IgD-negative memory B cell (primary cell): ENCODE measurements around the gene SIPA1L3. TPM values are rescaled to one million over a fixed set of nuclear protein-coding genes. Genes with fewer than 3 reads are reported as not detected.

Experiments
- H3K27ac Mint-ChIP-seq, 3 donors: one replicate each; pipeline ENCODE4 v1.8.0; 2020 to 2022; ENCODE audit warnings: mild to moderate bottlenecking in 3 of 3, mixed read lengths in 3 of 3, moderate library complexity in 1 of 3
- H3K27me3 Mint-ChIP-seq: one replicate; pipeline ENCODE4 v1.8.0; 2021; ENCODE audit warnings: mixed read lengths
- H3K36me3 Mint-ChIP-seq: one replicate; pipeline ENCODE4 v1.8.0; 2020; ENCODE audit warnings: mild to moderate bottlenecking, mixed read lengths
- H3K4me1 Mint-ChIP-seq, 3 donors: one replicate each; pipeline ENCODE4 v1.8.0; 2020 to 2022; ENCODE audit warnings: mixed read lengths in 3 of 3, mild to moderate bottlenecking in 1 of 3
- H3K4me3 Mint-ChIP-seq, 4 donors: one replicate each; pipeline ENCODE4 v1.8.0; 2020 to 2022; ENCODE audit warnings: mild to moderate bottlenecking in 4 of 4, mixed read lengths in 4 of 4, moderate library complexity in 3 of 4
- H3K9me3 Mint-ChIP-seq, 3 donors: one replicate each; pipeline ENCODE4 v1.8.0; 2020 to 2021; ENCODE audit warnings: mixed read lengths in 3 of 3, mild to moderate bottlenecking in 1 of 3
- polyA plus RNA-seq: library from polyadenylated mRNA; unstranded; fragments of 300-500 nt; fragmentation: Illumina TruSeq; gene quantifications from one replicate; pipeline ENCODE4 v1.2.3, GENCODE V29; 2021

Gene SIPA1L3
- polyA plus RNA-seq, 1 donor from 2014 or later = 13.6 TPM

DNA sequence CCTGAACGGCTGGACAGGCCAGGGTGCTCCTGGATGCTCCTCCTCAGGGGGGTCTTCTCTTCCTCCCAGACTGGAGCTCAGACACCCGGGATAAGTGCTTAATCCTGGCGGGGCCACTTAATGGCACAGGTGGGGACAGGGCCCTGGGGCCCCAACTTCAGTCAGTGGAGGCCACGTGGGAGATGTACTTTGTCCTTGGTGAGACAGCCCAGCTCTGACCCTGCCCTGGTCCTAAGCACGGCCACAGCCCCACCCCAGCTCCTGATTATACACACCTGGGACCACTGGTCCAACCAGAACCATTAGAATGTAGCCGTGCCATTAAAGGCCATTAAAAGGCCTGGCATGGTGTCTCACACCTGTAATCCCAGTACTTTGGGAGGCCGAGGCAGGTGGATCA is 341.4 kb downstream of the SIPA1L3 start:
- Mint-ChIP-seq H3K36me3 (peaks cover 2% of the 10 kb centered on the region), H3K27ac (no peak overlapping the region), H3K9me3 (no peaks in the 10 kb centered on the region), H3K4me1 (peaks cover 19 to 31% (median 23%) of the 10 kb centered on the region in 3 donors), H3K4me3 (no peak overlapping the region), H3K27me3 (peaks cover 5% of the 10 kb centered on the region)

DNA sequence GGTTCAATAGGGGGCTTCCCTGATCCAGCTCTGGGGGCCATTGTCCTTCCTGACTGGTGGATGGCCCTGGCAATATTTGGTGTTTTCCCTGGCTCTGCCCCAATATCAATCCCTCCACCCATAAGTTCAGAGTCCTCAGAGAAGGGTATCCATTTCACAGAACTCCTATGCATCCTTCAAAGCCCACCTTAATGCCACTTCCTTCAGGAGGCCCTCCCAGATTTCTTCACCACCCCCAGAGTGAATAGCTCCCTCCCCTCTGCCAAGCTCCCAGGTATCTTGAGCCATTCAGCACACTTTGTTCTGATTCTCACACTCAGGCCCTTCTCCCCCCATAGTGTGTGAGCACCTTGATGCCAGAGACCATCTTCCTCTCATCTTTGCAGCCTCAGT is 343.4 kb downstream of the SIPA1L3 start:
- H3K36me3 Mint-ChIP-seq = peaks cover 4% of the 10 kb centered on the region
- H3K4me1 Mint-ChIP-seq = peaks cover 27 to 37% (median 29%) of the 10 kb centered on the region in 3 donors
- H3K27ac Mint-ChIP-seq = peak overlapping the region in 1 of 3 donors; percentile 62
- peak overlapping the region in 2 of 4 donors; percentile 40 to 63 for H3K4me3 Mint-ChIP-seq
- peaks cover 14% of the 10 kb centered on the region for H3K27me3 Mint-ChIP-seq
- no peaks in the 10 kb centered on the region for H3K9me3 Mint-ChIP-seq

DNA sequence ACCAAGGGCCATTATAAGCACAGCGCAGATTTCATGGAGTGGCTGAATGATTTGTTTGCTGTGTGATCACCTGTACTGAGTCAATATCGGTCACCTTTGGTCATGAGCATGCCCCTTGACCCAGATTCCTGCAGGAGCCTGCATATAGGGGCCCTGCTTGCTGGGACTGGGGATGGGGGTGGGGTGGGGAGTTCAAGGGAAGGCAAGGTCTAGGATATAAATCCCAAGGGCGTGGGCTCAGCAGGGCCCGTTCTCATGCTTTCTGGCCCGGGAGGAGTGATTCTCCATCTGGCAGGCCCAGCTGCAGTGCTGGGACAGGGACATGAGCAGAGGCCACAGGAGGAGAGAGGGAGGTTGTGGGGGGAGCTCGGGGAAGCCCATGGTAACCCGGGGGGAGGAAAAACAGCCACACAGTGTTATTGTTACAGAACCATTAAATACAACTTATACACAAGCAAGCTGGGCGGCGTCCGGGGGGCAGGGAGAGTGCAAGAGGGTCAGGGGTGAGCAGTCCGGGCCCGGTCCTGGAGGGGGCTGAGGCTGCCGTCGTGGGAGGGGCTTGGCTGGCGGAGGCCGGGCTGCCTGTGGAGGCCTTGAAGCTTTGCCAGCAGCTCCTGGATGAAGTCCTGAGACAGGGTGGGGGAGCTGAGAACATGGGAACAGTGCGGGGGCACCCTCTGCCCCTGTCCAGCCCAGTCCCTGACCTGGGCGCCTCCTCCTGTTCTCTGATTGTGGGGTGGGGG is 344.0 kb downstream of the SIPA1L3 start:
- peaks cover 26 to 38% (median 33%) of the 10 kb centered on the region in 3 donors for H3K4me1 Mint-ChIP-seq
- H3K9me3 Mint-ChIP-seq = no peaks in the 10 kb centered on the region
- peak overlapping the region in 2 of 4 donors; percentile 63 to 83 for H3K4me3 Mint-ChIP-seq

DNA sequence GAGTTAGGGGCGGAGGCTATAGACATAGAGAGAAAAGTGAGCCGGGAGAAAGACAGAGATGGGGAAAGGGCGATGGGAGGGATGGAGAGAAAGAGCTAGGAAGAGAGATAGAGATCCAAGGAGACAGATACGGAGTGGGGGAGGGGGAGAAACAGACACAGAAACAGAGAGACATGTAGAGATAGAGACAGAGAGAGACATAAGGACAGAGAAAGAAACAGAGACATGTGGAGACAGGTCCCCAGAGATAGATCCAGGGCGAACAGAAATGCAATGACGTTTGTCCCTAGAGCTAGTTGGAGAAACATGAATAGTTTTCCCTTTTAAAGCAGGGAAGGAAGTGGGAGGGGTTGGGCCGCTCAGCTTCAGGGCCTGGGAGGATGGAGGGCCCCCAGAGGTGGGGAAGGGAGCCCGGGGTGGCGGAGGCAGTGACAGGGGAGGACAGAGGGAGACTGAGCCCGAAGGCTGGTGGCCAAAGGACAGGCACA is 344.6 kb downstream of the SIPA1L3 start:
- Mint-ChIP-seq H3K36me3 (peaks cover 4% of the 10 kb centered on the region), H3K4me1 (peaks cover 23 to 35% (median 31%) of the 10 kb centered on the region in 3 donors), H3K9me3 (no peaks in the 10 kb centered on the region), H3K4me3 (peak overlapping the region; percentile 57 to 89 (median 86)), H3K27me3 (peaks cover 17% of the 10 kb centered on the region), H3K27ac (peak overlapping the region in 2 of 3 donors; percentile 78 to 92)

More for the DNA sequence above, 344.0 kb downstream of the SIPA1L3 start:
- Mint-ChIP-seq H3K27ac (no peak overlapping the region), H3K27me3 (peaks cover 17% of the 10 kb centered on the region), H3K36me3 (peaks cover 4% of the 10 kb centered on the region)

DNA sequence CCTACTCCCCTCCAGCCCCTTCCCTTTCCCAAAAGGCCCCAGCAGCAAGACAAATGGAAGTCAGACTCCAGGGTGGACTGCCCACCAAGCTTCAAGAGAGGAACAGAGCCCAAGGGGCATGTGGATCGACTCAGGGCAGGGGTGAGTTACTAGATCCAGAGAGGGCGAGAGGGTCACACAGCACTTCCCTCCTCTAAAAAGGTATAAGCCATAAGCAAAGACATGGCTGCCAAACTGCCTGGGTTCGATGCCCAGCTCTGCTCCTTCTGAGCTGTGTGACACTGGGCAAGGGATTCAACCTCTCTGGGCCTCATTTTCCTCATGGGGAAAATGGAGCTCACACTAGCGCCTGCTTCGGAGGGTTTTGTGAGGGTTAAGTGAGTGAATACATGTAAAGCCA is 345.4 kb downstream of the SIPA1L3 start:
- Mint-ChIP-seq H3K27me3 (peaks cover 17% of the 10 kb centered on the region), H3K9me3 (no peaks in the 10 kb centered on the region), H3K36me3 (peaks cover 4% of the 10 kb centered on the region), H3K4me3 (peak overlapping the region; percentile 68 to 89 (median 86)), H3K27ac (peak overlapping the region in 2 of 3 donors; percentile 78 to 92), H3K4me1 (peaks cover 23 to 35% (median 31%) of the 10 kb centered on the region in 3 donors)

DNA sequence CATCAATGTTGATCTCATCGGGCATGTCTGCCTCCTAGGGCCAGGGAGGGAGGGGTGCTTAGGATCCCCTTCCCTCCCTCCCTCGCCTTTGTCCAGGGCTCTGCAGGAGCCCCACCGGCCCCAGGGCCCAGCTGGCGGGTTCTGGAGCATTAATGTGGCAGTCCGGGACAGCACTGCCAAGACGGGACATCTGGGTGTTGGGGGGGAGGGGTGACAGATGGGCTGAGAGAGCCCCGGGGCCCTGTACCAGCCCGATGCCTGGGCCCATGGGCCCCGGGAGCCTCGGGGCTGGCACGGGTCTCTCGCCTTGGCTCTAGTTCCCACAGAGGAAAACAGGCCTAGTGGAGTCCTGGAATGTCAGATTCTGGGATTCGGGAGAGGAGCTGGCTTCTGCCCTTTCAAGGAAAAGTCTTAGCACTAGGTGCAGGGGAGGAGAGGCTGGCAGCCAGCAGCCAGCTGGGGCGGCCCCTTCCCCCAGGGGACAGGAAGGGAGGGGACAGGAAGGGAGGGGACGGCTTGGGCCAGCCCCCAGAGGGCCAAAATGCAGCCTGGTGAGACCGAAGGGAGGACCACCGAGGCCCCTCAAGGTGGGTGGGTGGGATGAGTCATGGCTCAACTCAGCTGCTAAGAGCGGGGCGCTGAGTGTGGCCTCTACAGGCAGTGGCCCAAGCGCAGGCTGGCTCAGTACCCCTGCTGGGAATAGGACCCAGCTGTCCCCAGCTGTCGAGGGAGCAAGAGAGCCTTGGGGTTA is 346.1 kb downstream of the SIPA1L3 start:
- peak overlapping the region; percentile 39 to 92 (median 78) for H3K27ac Mint-ChIP-seq
- no peaks in the 10 kb centered on the region for H3K9me3 Mint-ChIP-seq
- peaks cover 20% of the 10 kb centered on the region for H3K27me3 Mint-ChIP-seq
- peak overlapping the region; percentile 68 to 89 (median 86) for H3K4me3 Mint-ChIP-seq
- peaks cover 23 to 35% (median 31%) of the 10 kb centered on the region in 3 donors for H3K4me1 Mint-ChIP-seq
- H3K36me3 Mint-ChIP-seq = peaks cover 4% of the 10 kb centered on the region

DNA sequence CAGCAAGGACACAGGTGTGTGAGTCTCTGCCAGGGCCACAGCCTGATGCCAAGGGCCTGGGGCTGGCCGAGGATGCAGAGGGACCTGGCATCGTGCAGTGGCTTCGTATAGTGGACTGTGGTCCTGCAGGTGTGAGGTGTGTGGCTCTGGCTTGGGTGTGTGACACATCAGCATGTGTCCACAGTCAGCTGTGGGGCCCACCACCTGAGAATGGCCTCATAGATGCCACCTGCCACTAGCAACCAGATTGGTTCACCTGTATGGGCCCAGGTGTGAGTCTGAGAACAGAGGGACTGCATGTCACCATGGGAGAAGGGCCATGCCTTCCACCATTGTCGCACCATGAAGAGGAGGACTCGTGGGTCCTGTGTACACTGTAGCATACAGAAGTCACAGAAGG is 346.8 kb downstream of the SIPA1L3 start:
- Mint-ChIP-seq H3K4me3 (peak overlapping the region; percentile 68 to 89 (median 86)), H3K36me3 (peaks cover 4% of the 10 kb centered on the region), H3K4me1 (peaks cover 23 to 35% (median 31%) of the 10 kb centered on the region in 3 donors)

DNA sequence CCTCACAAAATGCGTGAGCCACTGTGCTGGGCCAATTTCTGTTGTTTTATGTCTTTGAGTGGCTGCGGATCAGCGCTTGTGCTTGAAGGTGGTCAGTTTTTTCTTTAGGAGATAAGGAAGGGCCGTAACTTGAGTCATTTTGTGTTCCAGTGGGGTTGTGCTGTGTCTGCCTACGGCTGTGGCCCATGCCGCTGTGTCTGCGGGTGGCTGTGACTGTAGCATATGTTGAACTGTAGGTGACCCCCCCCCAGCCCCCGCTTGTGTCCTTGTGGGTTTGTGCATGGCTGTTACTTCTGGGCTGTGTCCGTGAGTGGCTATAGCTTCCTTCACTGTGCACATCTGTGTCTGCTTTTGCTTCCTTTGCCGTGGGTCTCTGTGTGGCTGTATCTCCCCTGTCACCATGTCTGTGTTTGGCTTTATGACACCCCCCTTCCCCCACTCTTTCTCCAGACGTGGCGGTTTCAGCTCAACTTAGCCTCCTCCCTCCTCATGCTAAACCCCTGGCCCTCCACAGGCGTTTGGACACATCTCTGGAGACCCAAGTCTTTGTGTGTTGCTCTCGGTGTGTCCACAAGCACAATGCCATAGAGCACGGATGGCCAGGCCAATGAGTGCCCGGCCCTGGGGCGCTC is 348.5 kb downstream of the SIPA1L3 start:
- peaks cover 4% of the 10 kb centered on the region for H3K36me3 Mint-ChIP-seq

More for the DNA sequence above, 346.8 kb downstream of the SIPA1L3 start:
- Mint-ChIP-seq H3K9me3 (no peaks in the 10 kb centered on the region), H3K27me3 (peaks cover 20% of the 10 kb centered on the region), H3K27ac (peak overlapping the region; percentile 15 to 78 (median 39))

More for the DNA sequence above, 348.5 kb downstream of the SIPA1L3 start:
- peaks cover 23% of the 10 kb centered on the region for H3K27me3 Mint-ChIP-seq
- peak overlapping the region; percentile 36 to 82 (median 46) for H3K27ac Mint-ChIP-seq
- H3K4me1 Mint-ChIP-seq = peaks cover 23 to 33% (median 31%) of the 10 kb centered on the region in 3 donors
- no peaks in the 10 kb centered on the region for H3K9me3 Mint-ChIP-seq
- H3K4me3 Mint-ChIP-seq = peak overlapping the region; percentile 68 to 96 (median 86)

Other genes with a start within 250 kb of the SIPA1L3 start
- 6.7 TPM for gene ZNF607, start 187.4 kb upstream of the SIPA1L3 start, polyA plus RNA-seq
- 10.0 TPM for gene ZNF573, start 127.6 kb upstream of the SIPA1L3 start, polyA plus RNA-seq
- not detected for gene WDR87, start 614 bp upstream of the SIPA1L3 start, polyA plus RNA-seq